ENCODE measurements around the gene MITF.
A peak's percentile ranks its signal among the peaks of the same experiment; 100 is the strongest.

Gene MITF

GRCh38 chr3:69999140-70000027, 260.1 kb downstream of the MITF start, which contains the start of gene SAMMSON:
Gene SAMMSON, plus strand, starts transcription at chr3:69999733.
- no peaks in the 10 kb centered on the region for H3K27me3 ChIP-seq (ENCODE audit: control insufficient read depth, insufficient read depth, low read length, poor library complexity, severe bottlenecking)
- H3K27ac ChIP-seq (ENCODE audit: insufficient read depth, low read depth, low read length, poor library complexity, severe bottlenecking) = no peak within 1 kb of the TSS
- peaks cover 5% of the 10 kb centered on the region for H3K4me1 ChIP-seq (ENCODE audit: control insufficient read depth, insufficient read depth, low read length)
- no peak within 1 kb of the TSS for H3K4me3 ChIP-seq (ENCODE audit: insufficient read depth, low read depth, low read length)
- H3K36me3 ChIP-seq (ENCODE audit: control insufficient read depth, insufficient read depth, low read length) = no peaks in the 10 kb centered on the region
- 93 to 94% methylated on average over 28 to 29 of the region's 29 CpGs for WGBS, 2 experiments
- no peaks in the 10 kb centered on the region for H3K9me3 ChIP-seq (ENCODE audit: control insufficient read depth, low read length)

DNA sequence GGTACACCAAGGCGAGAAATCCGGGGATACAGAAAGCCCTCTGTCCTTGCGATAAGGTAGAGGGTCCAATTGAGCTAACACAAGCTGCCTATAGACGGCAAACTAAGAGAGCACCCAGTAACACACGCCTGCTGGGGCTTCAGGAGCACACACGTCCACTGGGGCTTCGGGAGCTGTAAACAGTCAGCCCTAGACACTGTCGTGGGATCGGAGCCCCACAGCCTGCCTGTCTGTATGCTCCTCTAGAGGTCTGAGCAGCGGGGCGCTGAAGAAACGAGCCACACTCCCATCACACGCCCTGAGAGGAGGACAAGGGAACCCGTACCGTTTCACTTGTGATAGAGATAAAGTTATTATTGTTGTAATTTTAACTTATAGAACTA, 260.8 kb downstream of the MITF start:
- peaks cover 5% of the 10 kb centered on the region for H3K4me1 ChIP-seq (ENCODE audit: control insufficient read depth, insufficient read depth, low read length)
- H3K36me3 ChIP-seq (ENCODE audit: control insufficient read depth, insufficient read depth, low read length) = no peaks in the 10 kb centered on the region
- H3K9me3 ChIP-seq (ENCODE audit: control insufficient read depth, low read length) = no peaks in the 10 kb centered on the region
- H3K4me3 ChIP-seq (ENCODE audit: insufficient read depth, low read depth, low read length) = no peak overlapping the region
- no peaks in the 10 kb centered on the region for H3K27me3 ChIP-seq (ENCODE audit: control insufficient read depth, insufficient read depth, low read length, poor library complexity, severe bottlenecking)
- H3K27ac ChIP-seq (ENCODE audit: insufficient read depth, low read depth, low read length, poor library complexity, severe bottlenecking) = no peak overlapping the region
- whole genome bisulfite sequencing, 2 experiments = 91 to 93% methylated on average over 12 to 13 of the region's 15 CpGs

DNA sequence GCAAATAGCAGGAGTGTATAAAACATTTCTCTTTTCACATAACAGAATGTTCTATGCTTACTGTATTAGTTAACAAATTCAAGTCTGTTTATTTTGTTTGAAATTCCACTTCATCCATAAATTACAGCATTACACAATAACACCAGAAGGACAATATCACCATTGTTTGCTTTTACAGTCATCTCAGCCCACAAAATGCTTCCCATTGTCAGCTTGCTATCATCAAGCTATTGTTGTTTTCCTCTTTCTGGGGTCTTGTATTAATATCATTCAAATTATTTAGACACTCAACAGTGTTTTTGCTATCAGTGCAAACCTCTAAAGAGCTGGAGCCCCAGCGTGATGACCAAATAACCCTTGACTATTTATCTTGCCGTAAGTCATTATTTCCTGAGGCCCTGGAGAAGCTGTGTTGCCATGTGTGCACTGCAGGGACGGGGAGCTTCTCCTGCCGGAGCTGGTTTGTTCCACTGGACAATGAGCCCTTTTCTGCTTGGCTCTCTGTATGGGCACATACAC, 261.4 kb downstream of the MITF start:
- peaks cover 5% of the 10 kb centered on the region for H3K4me1 ChIP-seq (ENCODE audit: control insufficient read depth, insufficient read depth, low read length)
- H3K9me3 ChIP-seq (ENCODE audit: control insufficient read depth, low read length) = no peaks in the 10 kb centered on the region
- H3K27me3 ChIP-seq (ENCODE audit: control insufficient read depth, insufficient read depth, low read length, poor library complexity, severe bottlenecking) = no peaks in the 10 kb centered on the region
- no peaks in the 10 kb centered on the region for H3K36me3 ChIP-seq (ENCODE audit: control insufficient read depth, insufficient read depth, low read length)
- 72 to 79% methylated on average over 4 of the region's 4 CpGs for WGBS, 2 experiments
- peak overlapping the region; percentile 33 for H3K27ac ChIP-seq (ENCODE audit: insufficient read depth, low read depth, low read length, poor library complexity, severe bottlenecking)
- no peak overlapping the region for H3K4me3 ChIP-seq (ENCODE audit: insufficient read depth, low read depth, low read length)

- Histone ChIP-seq H3K4me1 (ENCODE audit: control insufficient read depth, insufficient read depth, low read length) (peaks cover 5% of the 10 kb centered on the region), H3K4me3 (ENCODE audit: insufficient read depth, low read depth, low read length) (no peak overlapping the region), H3K9me3 (ENCODE audit: control insufficient read depth, low read length) (no peaks in the 10 kb centered on the region)
Observed at GRCh38 chr3:70003119-70003518, 263.9 kb downstream of the MITF start.

GRCh38 chr3:70006089-70006488, 266.8 kb downstream of the MITF start:
- H3K9me3 ChIP-seq (ENCODE audit: control insufficient read depth, low read length) = no peaks in the 10 kb centered on the region
- no peak overlapping the region for H3K27ac ChIP-seq (ENCODE audit: insufficient read depth, low read depth, low read length, poor library complexity, severe bottlenecking)
- no peaks in the 10 kb centered on the region for H3K4me1 ChIP-seq (ENCODE audit: control insufficient read depth, insufficient read depth, low read length)
- WGBS, 2 experiments = 97% methylated on average over 4 of the region's 4 CpGs
- H3K27me3 ChIP-seq (ENCODE audit: control insufficient read depth, insufficient read depth, low read length, poor library complexity, severe bottlenecking) = no peaks in the 10 kb centered on the region
- no peak overlapping the region for H3K4me3 ChIP-seq (ENCODE audit: insufficient read depth, low read depth, low read length)
- H3K36me3 ChIP-seq (ENCODE audit: control insufficient read depth, insufficient read depth, low read length) = no peaks in the 10 kb centered on the region

More at GRCh38 chr3:70003119-70003518, 263.9 kb downstream of the MITF start:
- Histone ChIP-seq H3K27ac (ENCODE audit: insufficient read depth, low read depth, low read length, poor library complexity, severe bottlenecking) (no peak overlapping the region), H3K36me3 (ENCODE audit: control insufficient read depth, insufficient read depth, low read length) (no peaks in the 10 kb centered on the region), H3K27me3 (ENCODE audit: control insufficient read depth, insufficient read depth, low read length, poor library complexity, severe bottlenecking) (no peaks in the 10 kb centered on the region)

DNA sequence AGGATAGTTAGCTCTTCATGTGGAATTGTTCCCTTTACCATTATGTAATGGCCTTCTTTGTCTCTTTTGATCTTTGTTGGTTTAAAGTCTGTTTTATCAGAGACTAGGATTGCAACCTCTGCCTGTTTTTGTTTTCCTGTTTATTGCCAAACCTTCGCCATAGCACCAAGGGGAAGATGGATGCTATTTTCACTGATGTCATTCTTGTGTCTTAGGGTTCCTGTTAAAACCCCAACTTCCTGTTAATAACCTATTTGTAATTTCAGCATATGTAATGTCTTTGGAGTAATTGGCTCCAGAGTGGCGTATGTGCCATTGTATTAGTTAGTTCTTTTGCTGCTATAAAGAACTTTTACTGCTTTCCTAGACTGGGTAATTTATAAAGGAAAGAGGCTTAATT, 271.1 kb downstream of the MITF start:
- H3K4me3 ChIP-seq (ENCODE audit: insufficient read depth, low read depth, low read length) = no peak overlapping the region
- H3K36me3 ChIP-seq (ENCODE audit: control insufficient read depth, insufficient read depth, low read length) = no peaks in the 10 kb centered on the region
- no peaks in the 10 kb centered on the region for H3K27me3 ChIP-seq (ENCODE audit: control insufficient read depth, insufficient read depth, low read length, poor library complexity, severe bottlenecking)
- no peak overlapping the region for H3K27ac ChIP-seq (ENCODE audit: insufficient read depth, low read depth, low read length, poor library complexity, severe bottlenecking)
- no peaks in the 10 kb centered on the region for H3K4me1 ChIP-seq (ENCODE audit: control insufficient read depth, insufficient read depth, low read length)
- no peaks in the 10 kb centered on the region for H3K9me3 ChIP-seq (ENCODE audit: control insufficient read depth, low read length)
- WGBS, 2 experiments = 86 to 98% methylated on average over 2 of the region's 2 CpGs

DNA sequence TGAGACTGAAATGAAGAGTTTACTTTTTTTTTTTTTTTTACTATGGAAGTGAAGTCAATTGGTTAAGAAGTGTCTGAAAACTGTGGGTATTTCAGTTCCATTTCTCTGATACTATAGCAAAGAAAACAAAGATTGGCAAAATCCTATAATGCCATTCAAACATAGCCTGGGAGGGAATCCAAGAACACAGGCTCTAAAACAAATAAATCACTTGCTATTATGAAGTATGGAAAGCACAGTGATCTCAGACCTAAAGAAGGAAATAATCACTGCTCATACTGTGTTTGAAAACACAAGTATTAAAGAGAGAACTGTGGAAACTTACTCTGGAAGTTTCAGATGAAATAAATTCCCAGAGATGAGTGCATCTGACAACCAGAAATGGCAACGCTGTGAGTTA, 272.3 kb downstream of the MITF start:
- Histone ChIP-seq H3K9me3 (ENCODE audit: control insufficient read depth, low read length) (no peaks in the 10 kb centered on the region), H3K27ac (ENCODE audit: insufficient read depth, low read depth, low read length, poor library complexity, severe bottlenecking) (no peak overlapping the region), H3K27me3 (ENCODE audit: control insufficient read depth, insufficient read depth, low read length, poor library complexity, severe bottlenecking) (no peaks in the 10 kb centered on the region), H3K4me3 (ENCODE audit: insufficient read depth, low read depth, low read length) (no peak overlapping the region), H3K4me1 (ENCODE audit: control insufficient read depth, insufficient read depth, low read length) (no peaks in the 10 kb centered on the region), H3K36me3 (ENCODE audit: control insufficient read depth, insufficient read depth, low read length) (no peaks in the 10 kb centered on the region)
- WGBS, 2 experiments = 88 to 100% methylated on average over 1 of the region's 1 CpG
